Coronary artery (tissue), 2 donors: ENCODE measurements around the gene OR8B8.

Source experiments
- DNase-seq: peaks from one replicate; pipeline ENCODE4 v3.0.0-alpha.2; 2017; ENCODE audit warnings: low spot score
- H3K27ac ChIP-seq, 2 donors: fragments of 200-600 bp; sonication (generic); one replicate each; pipeline ENCODE4 v1.5.1; 2016 to 2019
- H3K4me3 ChIP-seq: fragments of 200-600 bp; sonication (generic); 2 replicates; pipeline ENCODE4 v1.5.1; 2016; ENCODE audit warnings: mild to moderate bottlenecking, moderate library complexity
- TF ChIP-seq, protein P1 (sequence below): fragments of 200-600 bp; sonication (generic); IDR thresholded peaks from one replicate; pipeline ENCODE4 v1.5.1; 2019; ENCODE audit warnings: antibody characterized with exemption

The OR8B8 gene

DNA sequence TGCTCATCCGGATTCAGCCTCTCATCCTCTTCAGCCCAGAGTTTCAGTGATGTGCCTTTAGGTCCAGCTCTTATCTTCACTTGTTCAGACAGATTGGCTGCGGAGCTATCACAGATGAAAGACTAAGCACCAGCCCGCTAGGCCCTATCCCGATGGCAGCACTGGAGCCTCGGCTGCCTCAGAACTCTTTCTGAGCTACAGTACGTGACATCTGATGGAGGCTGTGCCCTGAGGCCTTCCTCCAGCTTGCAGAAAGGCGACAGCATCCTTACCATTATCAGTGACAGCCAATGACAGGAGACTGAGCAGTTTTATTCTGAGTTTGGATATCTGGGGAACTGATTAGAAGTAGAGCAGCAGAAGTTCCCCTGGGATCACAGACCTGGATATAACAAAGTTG lies 4.0 kb downstream of the OR8B8 start:
- H3K4me3 ChIP-seq = no peak overlapping the region
- H3K27ac ChIP-seq = no peak overlapping the region
- no peak for DNase-seq
- TF ChIP-seq, protein P1, sequence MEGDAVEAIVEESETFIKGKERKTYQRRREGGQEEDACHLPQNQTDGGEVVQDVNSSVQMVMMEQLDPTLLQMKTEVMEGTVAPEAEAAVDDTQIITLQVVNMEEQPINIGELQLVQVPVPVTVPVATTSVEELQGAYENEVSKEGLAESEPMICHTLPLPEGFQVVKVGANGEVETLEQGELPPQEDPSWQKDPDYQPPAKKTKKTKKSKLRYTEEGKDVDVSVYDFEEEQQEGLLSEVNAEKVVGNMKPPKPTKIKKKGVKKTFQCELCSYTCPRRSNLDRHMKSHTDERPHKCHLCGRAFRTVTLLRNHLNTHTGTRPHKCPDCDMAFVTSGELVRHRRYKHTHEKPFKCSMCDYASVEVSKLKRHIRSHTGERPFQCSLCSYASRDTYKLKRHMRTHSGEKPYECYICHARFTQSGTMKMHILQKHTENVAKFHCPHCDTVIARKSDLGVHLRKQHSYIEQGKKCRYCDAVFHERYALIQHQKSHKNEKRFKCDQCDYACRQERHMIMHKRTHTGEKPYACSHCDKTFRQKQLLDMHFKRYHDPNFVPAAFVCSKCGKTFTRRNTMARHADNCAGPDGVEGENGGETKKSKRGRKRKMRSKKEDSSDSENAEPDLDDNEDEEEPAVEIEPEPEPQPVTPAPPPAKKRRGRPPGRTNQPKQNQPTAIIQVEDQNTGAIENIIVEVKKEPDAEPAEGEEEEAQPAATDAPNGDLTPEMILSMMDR = no peak

GRCh38 chr11:124441081-124441480 lies 4.4 kb downstream of the OR8B8 start:
- H3K4me3 ChIP-seq = no peak overlapping the region
- DNase-seq = no peak
- TF ChIP-seq, protein P1 = no peak
- no peak overlapping the region for H3K27ac ChIP-seq

DNA sequence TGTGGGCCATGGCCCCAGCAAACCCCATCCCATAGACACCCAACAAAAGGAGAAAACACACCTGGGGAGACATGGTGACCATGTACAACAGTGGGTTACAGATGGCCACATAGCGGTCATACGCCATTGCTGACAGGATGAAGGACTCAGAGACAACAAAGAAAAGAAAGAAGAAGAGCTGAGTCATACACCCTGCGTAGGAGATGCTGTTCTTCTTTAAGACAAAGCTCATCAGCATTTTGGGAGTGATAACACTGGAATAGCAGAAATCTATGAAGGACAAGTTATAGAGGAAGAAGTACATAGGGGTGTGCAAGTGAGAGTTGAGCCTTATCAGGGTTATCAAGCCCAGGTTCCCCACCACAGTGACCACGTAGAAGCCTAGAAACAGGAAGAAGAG lies 4.9 kb downstream of the OR8B8 start:
- TF ChIP-seq, protein P1 = no peak
- Histone ChIP-seq H3K4me3 (no peak overlapping the region), H3K27ac (no peak overlapping the region)
- DNase-seq = no peak

GRCh38 chr11:124434699-124435098 lies 10.8 kb downstream of the OR8B8 start:
- no peak for DNase-seq
- Histone ChIP-seq H3K27ac (no peak overlapping the region), H3K4me3 (no peak overlapping the region)
- TF ChIP-seq, protein P1 = no peak

DNA sequence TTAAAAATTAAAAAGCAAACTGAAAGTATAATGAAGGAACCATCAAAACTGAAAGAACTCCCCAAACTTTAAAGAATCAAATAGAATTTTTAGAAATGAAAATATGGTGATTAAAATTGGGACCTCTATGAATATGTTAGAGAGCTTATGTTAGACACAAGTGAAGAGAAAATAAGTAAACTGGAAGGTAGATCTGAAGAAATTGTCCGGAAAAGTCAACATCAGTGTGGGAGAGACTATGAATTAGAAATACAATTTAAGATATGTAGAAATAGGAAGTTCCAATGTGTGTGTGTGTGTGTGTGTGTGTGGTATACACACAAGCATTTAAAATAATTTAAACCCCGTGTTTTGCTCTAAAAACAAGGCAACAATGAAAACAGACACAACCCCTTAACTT lies 15.9 kb downstream of the OR8B8 start:
- H3K4me3 ChIP-seq = no peak overlapping the region
- no peak for DNase-seq
- TF ChIP-seq, protein P1 = no peak
- no peak overlapping the region for H3K27ac ChIP-seq

- no peak for DNase-seq
- Histone ChIP-seq H3K4me3 (no peak within 1 kb of the TSS), H3K27ac (no peak within 1 kb of the TSS)
- TF ChIP-seq, protein P1 = no peak
Observed at GRCh38 chr11:124424384-124424921, 21.0 kb downstream of the OR8B8 start, which contains the start of gene OR8B4. OR8B4 (minus strand) TSS chr11:124424871; CDS start chr11:124424871, 0 bp downstream.

- DNase-seq = no peak
- Histone ChIP-seq H3K27ac (no peak overlapping the region), H3K4me3 (no peak overlapping the region)
- TF ChIP-seq, protein P1 = no peak
Observed at GRCh38 chr11:124421043-124421442, 24.5 kb downstream of the OR8B8 start.
